ENCODE results near the gene KRTAP10-4.

The KRTAP10-4 gene

GRCh38 chr21:44530221-44530902 is 43.2 kb upstream of the KRTAP10-4 start:
- Histone ChIP-seq H3K9me3 (no peaks in the 10 kb centered on the region), H3K4me1 (no peaks in the 10 kb centered on the region), H3K27me3 (peaks cover 0 to 28% of the 10 kb centered on the region in 2 donors), H3K27ac (no peak overlapping the region), H3K4me3 (no peak overlapping the region), H3K36me3 (no peaks in the 10 kb centered on the region)
- intact Hi-C loops (cut with DNase I; ENCODE audit: low total_unique reads), result no loop called here
- TF ChIP-seq CTCF (IDR thresholded peaks at IDR 0.05), result no peak
- DNase-seq, result peak in 1 of 2 donors; percentile 10

GRCh38 chr21:44530903-44531605 is 42.5 kb upstream of the KRTAP10-4 start:
- Histone ChIP-seq H3K4me1 (no peaks in the 10 kb centered on the region), H3K9me3 (no peaks in the 10 kb centered on the region), H3K27ac (no peak overlapping the region), H3K27me3 (peaks cover 0 to 28% of the 10 kb centered on the region in 2 donors), H3K36me3 (no peaks in the 10 kb centered on the region), H3K4me3 (no peak overlapping the region)
- intact Hi-C loops (cut with DNase I; ENCODE audit: low total_unique reads), result no loop called here
- peak; percentile 6 to 48 for DNase-seq
- TF ChIP-seq CTCF (IDR thresholded peaks at IDR 0.05), result no peak

DNA sequence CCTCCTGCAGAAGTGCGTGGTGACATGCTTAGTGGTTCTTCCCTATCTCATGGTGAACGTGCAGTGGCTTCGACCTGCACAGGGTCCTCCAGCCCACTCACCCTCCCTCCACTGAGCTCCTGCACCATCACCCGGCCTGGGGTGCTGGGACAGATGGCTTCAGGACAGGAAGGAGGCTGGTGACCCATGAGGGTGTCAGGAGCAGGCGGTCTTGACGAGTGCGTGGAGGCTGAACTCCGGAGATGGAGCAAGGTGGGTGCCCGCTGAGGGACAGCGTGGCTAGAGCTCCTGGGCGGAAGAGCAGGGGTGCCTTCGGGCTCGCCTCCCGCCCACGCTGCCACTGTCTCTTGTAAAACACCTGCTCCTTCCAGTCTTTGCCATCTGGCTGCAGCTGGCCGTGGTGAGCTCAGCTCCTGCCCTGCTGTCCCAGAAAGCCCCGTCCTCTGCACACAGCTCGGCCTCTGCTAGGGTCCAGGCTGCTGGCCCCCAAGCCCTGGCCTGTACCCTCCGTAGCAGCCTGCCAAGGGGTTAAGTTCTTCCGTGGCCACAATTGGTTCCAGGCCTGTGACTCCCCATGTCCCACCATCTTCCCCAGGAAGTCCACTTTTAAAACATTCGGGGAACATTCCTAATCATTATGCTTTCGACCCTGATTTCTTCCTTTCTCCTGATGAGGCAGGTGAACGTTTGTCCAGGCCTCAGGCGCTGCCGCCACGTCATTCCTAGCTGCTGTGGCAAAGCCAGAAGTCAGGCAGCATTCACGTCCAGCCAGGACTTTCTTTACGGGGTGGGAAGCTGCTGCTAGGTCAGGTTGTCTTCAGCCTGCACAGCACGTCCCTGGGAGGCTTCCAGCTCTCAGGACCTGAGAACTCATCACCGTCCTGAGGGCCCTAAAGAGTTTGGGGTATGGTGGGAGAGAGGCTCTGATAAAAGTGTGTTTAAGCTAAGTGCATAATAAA is 41.6 kb upstream of the KRTAP10-4 start:
- Histone ChIP-seq H3K27ac (no peak overlapping the region), H3K36me3 (no peaks in the 10 kb centered on the region), H3K27me3 (peaks cover 0 to 28% of the 10 kb centered on the region in 2 donors), H3K4me3 (no peak overlapping the region), H3K9me3 (no peaks in the 10 kb centered on the region), H3K4me1 (no peaks in the 10 kb centered on the region)
- intact Hi-C loops (cut with DNase I; ENCODE audit: low total_unique reads), result no loop called here
- peak in 1 of 2 donors; percentile 13 for DNase-seq
- no peak for TF ChIP-seq CTCF (IDR thresholded peaks at IDR 0.05)

DNA sequence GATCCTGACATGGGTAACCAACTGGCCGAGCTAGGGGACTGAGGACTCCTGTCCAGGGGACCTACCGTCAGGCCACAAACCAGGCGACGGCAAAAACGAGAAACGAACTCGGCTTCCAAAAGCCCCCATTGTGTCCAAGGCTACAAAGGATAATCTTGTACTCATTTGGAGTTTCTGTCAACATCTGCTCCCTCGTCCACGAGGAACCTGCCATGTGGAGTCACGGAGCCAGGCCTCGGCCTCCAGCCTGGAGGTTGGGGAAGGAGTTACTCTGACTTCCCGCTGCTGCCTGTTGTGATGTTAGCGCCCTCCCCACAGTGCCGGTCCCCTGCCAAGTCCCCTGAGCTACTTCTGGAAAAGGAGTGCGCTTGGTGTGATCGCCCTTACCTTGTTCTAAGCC is 40.8 kb upstream of the KRTAP10-4 start:
- H3K27ac ChIP-seq, result no peak overlapping the region
- H3K9me3 ChIP-seq, result no peaks in the 10 kb centered on the region
- peak; percentile 12 to 44 for DNase-seq
- peaks cover 0 to 29% of the 10 kb centered on the region in 2 donors for H3K27me3 ChIP-seq
- H3K36me3 ChIP-seq, result no peaks in the 10 kb centered on the region
- H3K4me1 ChIP-seq, result no peaks in the 10 kb centered on the region
- no peak for TF ChIP-seq CTCF (IDR thresholded peaks at IDR 0.05)
- intact Hi-C loops (cut with DNase I; ENCODE audit: low total_unique reads), result no loop called here
- H3K4me3 ChIP-seq, result no peak overlapping the region

GRCh38 chr21:44533121-44533890 is 40.2 kb upstream of the KRTAP10-4 start:
- peaks cover 0 to 34% of the 10 kb centered on the region in 2 donors for H3K27me3 ChIP-seq
- peak; percentile 17 to 64 for DNase-seq
- H3K36me3 ChIP-seq, result no peaks in the 10 kb centered on the region
- no peak overlapping the region for H3K4me3 ChIP-seq
- TF ChIP-seq CTCF (IDR thresholded peaks at IDR 0.05), result no peak
- H3K4me1 ChIP-seq, result no peaks in the 10 kb centered on the region
- no peaks in the 10 kb centered on the region for H3K9me3 ChIP-seq
- no peak overlapping the region for H3K27ac ChIP-seq
- intact Hi-C loops (cut with DNase I; ENCODE audit: low total_unique reads), result no loop called here

Data from tibial artery (tissue), 4 donors.